ENCODE measurements around the gene ANKRD39. TPM values are rescaled to one million over a fixed set of nuclear protein-coding genes. Genes with fewer than 3 reads are reported as not detected.

Gene ANKRD39
- total RNA-seq, 1 experiment from 2014 or later = 29.4 TPM

DNA sequence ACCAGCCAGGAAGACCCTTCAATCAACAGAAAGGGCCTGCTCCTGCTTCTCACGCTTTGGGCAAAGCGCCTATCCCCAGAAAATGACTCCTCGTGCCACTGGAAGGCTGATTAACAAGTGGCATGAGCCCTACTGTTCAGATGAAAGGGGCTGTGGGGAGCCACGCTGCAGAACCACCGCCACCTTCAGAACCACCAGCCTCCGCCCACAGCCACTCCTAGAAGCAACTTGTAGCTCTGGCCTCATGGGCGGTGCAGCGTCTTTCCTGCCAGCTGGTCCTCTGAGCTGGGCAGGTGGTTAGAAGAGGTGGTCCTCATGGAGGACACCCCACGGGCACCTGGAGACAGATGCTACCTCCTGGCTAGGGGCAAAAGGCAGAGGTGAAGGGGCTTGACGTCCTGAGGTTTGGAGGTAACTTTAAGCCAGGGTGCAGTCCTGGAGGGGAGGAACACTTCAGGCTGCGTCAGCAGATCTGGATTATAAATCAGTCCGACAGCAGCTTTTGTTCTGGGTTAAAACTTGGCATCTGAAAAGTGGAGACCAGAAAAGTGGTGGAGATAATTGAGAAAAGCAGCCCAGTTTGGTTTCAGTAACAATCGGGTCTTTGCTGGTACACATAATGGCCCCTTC, 12.9 kb upstream of the ANKRD39 start:
- Histone ChIP-seq H3K9me2 (replicated peaks; ENCODE audit: low read length) (no peaks in the 10 kb centered on the region), H3K4me3 (ENCODE audit: low read length) (peak overlapping the region; percentile 97), H3K9ac (ENCODE audit: low read length) (no peak overlapping the region), H3K4me1 (ENCODE audit: insufficient read depth, low read length) (peaks cover 41% of the 10 kb centered on the region), H3K27ac (ENCODE audit: low read length) (no peak overlapping the region), H3F3A (ENCODE audit: low read length, unreplicated experiment) (no peaks in the 10 kb centered on the region), H2AFZ (ENCODE audit: low read length) (peak overlapping the region; percentile 75; the same call in 1 of the 2 replicates), H3K27me3 (ENCODE audit: low read length) (no peaks in the 10 kb centered on the region), H3K9me3 (ENCODE audit: low read length) (no peaks in the 10 kb centered on the region), H3K79me2 (ENCODE audit: low read length) (peaks cover 34% of the 10 kb centered on the region), H4K20me1 (ENCODE audit: low read length) (no peaks in the 10 kb centered on the region), H3K4me2 (ENCODE audit: low read length) (peak overlapping the region; percentile 98), H3K36me3 (ENCODE audit: low read depth, low read length) (peaks cover 4% of the 10 kb centered on the region; the same call in 1 of the 2 replicates)
- CTCF ChIA-PET = interaction anchor here (0.6 kb wide), 1 partner anchor 13 kb away, joined by 4 read pairs; the partner anchor contains the start of gene ANKRD39
- no peak for DNase-seq
- intact Hi-C loops (cut with micrococcal nuclease) = loop anchor here (5.0 kb wide), 1 partner anchor 82 kb away; no protein-coding TSS in a partner anchor
- POLR2A ChIA-PET (ENCODE audit: unreplicated experiment) = interaction anchor here (0.5 kb wide), 1 partner anchor 99 kb away, joined by 3 read pairs; no protein-coding TSS in a partner anchor
- BruUV-seq (replicated peaks) = TSS peak; percentile 51
- ATAC-seq = no peak
- TF ChIP-seq, protein P1, sequence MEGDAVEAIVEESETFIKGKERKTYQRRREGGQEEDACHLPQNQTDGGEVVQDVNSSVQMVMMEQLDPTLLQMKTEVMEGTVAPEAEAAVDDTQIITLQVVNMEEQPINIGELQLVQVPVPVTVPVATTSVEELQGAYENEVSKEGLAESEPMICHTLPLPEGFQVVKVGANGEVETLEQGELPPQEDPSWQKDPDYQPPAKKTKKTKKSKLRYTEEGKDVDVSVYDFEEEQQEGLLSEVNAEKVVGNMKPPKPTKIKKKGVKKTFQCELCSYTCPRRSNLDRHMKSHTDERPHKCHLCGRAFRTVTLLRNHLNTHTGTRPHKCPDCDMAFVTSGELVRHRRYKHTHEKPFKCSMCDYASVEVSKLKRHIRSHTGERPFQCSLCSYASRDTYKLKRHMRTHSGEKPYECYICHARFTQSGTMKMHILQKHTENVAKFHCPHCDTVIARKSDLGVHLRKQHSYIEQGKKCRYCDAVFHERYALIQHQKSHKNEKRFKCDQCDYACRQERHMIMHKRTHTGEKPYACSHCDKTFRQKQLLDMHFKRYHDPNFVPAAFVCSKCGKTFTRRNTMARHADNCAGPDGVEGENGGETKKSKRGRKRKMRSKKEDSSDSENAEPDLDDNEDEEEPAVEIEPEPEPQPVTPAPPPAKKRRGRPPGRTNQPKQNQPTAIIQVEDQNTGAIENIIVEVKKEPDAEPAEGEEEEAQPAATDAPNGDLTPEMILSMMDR (conservative IDR thresholded peaks at IDR 0.05; ENCODE audit: low read depth, low read length) = no peak
- TF ChIP-seq EZH2 (IDR thresholded peaks at IDR 0.05; ENCODE audit: low read length, unreplicated experiment) (no peak), EZH2phosphoT487 (IDR thresholded peaks at IDR 0.05; ENCODE audit: borderline replicate concordance, low read length) (no peak)

DNA sequence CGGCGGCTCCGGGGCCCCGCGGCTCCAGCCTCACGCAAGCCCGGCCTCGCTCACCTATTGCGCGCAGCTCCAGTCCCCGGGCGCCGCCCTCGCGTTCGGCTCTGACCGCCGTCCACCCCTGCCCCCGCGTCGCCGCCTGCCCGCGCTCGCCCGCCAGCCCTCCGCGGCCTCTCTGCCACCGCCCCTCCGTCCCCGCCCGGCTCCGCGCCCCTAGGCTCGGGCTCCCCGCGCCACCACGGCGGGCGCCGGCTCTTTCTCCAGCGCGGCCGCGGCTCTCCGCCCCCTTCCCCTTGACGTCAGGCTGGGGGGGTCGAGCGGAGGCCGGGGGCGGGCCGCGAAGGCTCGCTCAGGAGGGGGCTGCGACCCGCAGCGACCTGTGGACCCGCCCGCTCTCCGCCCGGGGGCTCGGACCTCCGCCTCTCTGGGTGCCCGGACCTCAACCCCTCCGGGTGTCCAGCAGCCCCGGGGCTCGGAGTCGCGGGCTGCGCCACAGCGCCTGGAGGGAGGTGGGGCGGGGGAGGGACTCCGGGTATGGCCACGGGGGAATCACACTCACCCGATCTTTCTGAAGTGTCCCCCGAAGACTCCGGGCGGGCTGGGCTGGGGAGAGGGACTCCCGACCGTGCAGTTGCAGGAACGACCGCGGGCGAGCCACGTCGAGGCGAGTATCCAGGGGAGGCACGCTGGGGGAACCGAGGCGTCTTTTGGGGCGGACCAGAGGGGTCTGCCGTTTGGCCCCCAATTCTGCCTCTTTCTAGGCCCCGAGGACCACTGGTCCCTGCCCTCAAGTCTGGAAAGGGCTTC, 12.2 kb upstream of the ANKRD39 start, which contains the start of gene SEMA4C:
Gene SEMA4C (minus strand): TSS at position 259 of the 804 bp plus-strand sequence. CDS start 2,194 bp downstream, outside the sequence.
- Histone ChIP-seq H3K9ac (ENCODE audit: low read length) (peak within 1 kb of the TSS; percentile 91), H3F3A (ENCODE audit: low read length, unreplicated experiment) (no peaks in the 10 kb centered on the region), H3K4me1 (ENCODE audit: insufficient read depth, low read length) (peaks cover 38% of the 10 kb centered on the region), H3K36me3 (ENCODE audit: low read depth, low read length) (peaks cover 10% of the 10 kb centered on the region; the same call in 1 of the 2 replicates), H3K9me3 (ENCODE audit: low read length) (no peaks in the 10 kb centered on the region), H3K4me3 (ENCODE audit: low read length) (peak within 1 kb of the TSS; percentile 97), H3K27ac (ENCODE audit: low read length) (peak within 1 kb of the TSS; percentile 38), H3K79me2 (ENCODE audit: low read length) (peaks cover 35% of the 10 kb centered on the region), H2AFZ (ENCODE audit: low read length) (peak within 1 kb of the TSS; percentile 98), H3K4me2 (ENCODE audit: low read length) (peak within 1 kb of the TSS; percentile 98), H4K20me1 (ENCODE audit: low read length) (no peaks in the 10 kb centered on the region), H3K27me3 (ENCODE audit: low read length) (no peaks in the 10 kb centered on the region), H3K9me2 (replicated peaks; ENCODE audit: low read length) (no peaks in the 10 kb centered on the region)
- TF ChIP-seq EZH2 (IDR thresholded peaks at IDR 0.05; ENCODE audit: low read length, unreplicated experiment) = no peak
- TF ChIP-seq, protein P1 (conservative IDR thresholded peaks at IDR 0.05; ENCODE audit: low read depth, low read length) = no peak
- no peak for TF ChIP-seq EZH2phosphoT487 (IDR thresholded peaks at IDR 0.05; ENCODE audit: borderline replicate concordance, low read length)
- POLR2A ChIA-PET (ENCODE audit: unreplicated experiment) = no interaction called here
- intact Hi-C loops (cut with micrococcal nuclease) = loop anchor here (5.0 kb wide), 2 partner anchors 82 to 242 kb away; partner anchors contain the start of gene ANKRD36
- CTCF ChIA-PET = no interaction called here
- ATAC-seq (peak; percentile 25), DNase-seq (no peak)
- BruUV-seq (replicated peaks) = no TSS peak

Measured in PC-3 (cell line).